ENCODE measurements around the gene KCND2. TPM values are rescaled to one million over a fixed set of nuclear protein-coding genes. Genes with fewer than 3 reads are reported as not detected.

Gene KCND2
- total RNA-seq, 2 experiments from 2014 or later: not detected

DNA sequence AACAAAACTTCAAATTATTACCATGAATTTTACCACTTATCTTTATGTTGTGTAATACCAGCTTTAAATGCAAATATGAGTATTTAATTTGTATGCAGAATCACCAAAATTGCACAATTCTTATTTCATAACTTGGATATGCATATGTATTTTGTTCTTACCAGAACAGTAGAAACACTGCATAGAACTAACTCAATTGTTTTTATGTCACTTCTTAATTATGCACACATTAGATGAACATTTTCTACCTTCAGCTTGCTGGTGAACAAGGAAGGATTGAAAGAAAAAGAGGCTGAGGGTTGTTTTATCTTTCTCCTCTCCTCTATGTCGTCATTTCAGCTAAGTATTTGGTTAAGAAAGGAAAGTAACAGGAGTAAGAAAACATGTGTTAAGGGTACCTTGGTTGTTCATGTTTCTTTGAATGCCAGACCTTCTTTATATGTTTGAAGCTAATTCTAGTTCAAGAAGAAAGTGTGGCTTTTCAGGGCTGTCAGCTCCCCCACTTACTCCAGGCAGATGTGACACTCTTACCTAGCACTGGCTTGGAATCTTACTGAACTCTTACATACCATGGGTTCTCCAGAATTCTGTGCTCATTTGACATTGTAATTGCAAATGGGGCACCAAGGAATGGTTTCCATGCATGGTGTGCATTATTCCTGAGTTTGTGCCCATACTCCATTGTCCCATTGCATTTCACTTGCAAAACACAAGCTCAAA, 436.4 kb downstream of the KCND2 start:
- H3K9me3 Mint-ChIP-seq (ENCODE audit: low read depth): no peaks in the 10 kb centered on the region
- H3K27ac Mint-ChIP-seq: no peak overlapping the region
- no peak for ATAC-seq
- CTCF ChIA-PET: no interaction called here
- H3K4me3 Mint-ChIP-seq: no peak overlapping the region
- no peak for DNase-seq
- H3K27me3 Mint-ChIP-seq: no peaks in the 10 kb centered on the region
- no peaks in the 10 kb centered on the region for H3K4me1 Mint-ChIP-seq
- H3K36me3 Mint-ChIP-seq: no peaks in the 10 kb centered on the region

DNA sequence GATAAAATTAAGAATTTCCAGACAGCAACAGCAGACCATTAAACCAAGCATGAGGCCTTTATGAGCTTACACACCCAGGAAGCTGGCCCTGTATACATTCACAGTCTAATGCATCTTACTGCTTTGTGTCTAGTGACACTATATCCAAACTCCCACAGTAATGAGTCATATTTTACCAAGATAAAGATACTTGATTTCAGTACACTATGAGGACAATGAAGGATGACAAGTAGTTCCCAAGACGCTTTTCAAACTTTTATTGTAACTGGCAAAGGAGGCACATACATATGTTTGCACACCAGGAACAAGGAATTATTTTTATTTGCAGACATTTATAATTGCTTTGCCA, 437.0 kb downstream of the KCND2 start:
- H3K27ac Mint-ChIP-seq: no peak overlapping the region
- H3K27me3 Mint-ChIP-seq: no peaks in the 10 kb centered on the region
- CTCF ChIA-PET: no interaction called here
- H3K4me1 Mint-ChIP-seq: no peaks in the 10 kb centered on the region
- DNase-seq (no peak), ATAC-seq (no peak)
- H3K4me3 Mint-ChIP-seq: no peak overlapping the region
- no peaks in the 10 kb centered on the region for H3K36me3 Mint-ChIP-seq
- H3K9me3 Mint-ChIP-seq (ENCODE audit: low read depth): no peaks in the 10 kb centered on the region

DNA sequence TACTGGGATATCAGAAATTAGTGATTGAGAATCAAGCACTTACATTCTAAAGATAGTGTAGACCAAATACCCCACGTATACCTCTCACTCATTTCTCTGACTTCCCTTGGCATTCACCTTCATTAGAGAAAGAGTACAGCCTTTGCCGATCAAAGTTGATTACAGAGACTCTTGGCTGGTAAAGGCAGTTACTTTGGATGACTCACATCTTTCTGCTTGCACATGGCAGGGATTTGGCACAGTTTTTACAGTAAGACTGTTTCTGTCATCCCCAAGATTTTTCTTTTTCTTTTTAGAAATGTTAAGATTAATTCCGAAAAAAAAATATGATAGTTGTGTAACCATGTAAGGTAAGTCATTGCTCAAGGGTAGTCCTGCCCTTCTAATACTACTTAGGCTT, 442.0 kb downstream of the KCND2 start:
- Mint-ChIP-seq H3K9me3 (ENCODE audit: low read depth) (no peaks in the 10 kb centered on the region), H3K27me3 (no peaks in the 10 kb centered on the region), H3K36me3 (no peaks in the 10 kb centered on the region), H3K4me1 (no peaks in the 10 kb centered on the region), H3K4me3 (no peak overlapping the region), H3K27ac (no peak overlapping the region)
- no peak for DNase-seq
- ATAC-seq: no peak
- CTCF ChIA-PET: no interaction called here

DNA sequence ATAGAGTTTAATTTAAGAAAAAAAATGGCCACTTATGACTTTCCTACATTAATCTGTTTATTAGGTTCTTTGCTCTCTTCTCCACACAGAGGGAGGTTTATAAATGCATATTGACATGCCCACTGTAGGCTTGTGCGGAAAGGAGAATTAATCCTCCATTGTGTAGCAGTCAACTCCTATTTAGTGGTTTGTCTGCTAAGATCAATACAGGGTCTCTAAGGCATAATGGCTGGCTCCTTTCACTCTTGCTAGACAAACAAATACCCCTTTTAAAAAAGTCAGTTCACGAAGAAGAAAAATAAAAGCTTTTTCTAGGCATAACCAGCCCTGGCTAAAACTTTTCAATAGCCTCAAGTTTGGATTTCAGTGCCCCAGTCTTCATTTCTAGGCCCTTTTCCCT, 443.3 kb downstream of the KCND2 start:
- Mint-ChIP-seq H3K27me3 (no peaks in the 10 kb centered on the region), H3K36me3 (no peaks in the 10 kb centered on the region), H3K9me3 (ENCODE audit: low read depth) (no peaks in the 10 kb centered on the region), H3K4me1 (no peaks in the 10 kb centered on the region), H3K4me3 (no peak overlapping the region), H3K27ac (no peak overlapping the region)
- CTCF ChIA-PET: no interaction called here
- DNase-seq (no peak), ATAC-seq (no peak)

DNA sequence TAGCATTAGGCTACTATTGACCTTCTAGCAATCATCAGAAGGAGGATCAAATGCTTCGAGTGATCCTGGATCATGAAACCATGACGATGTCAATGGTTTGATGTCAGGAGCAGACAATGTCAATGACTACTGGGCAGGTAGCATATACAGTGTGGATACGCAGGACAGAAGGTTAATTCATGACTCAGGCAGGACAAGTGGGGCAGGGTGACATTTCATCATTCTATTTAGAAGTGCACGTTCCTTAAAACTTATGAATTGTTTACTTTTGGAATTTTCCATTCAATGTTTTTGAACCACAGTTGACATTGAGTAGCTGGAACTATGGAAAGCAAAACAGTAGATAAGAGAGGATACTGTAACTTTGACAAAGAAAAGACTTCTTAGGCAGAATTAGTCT, 444.2 kb downstream of the KCND2 start:
- ATAC-seq: no peak
- DNase-seq: no peak
- Mint-ChIP-seq H3K4me1 (no peaks in the 10 kb centered on the region), H3K27me3 (no peaks in the 10 kb centered on the region), H3K27ac (no peak overlapping the region), H3K9me3 (ENCODE audit: low read depth) (no peaks in the 10 kb centered on the region), H3K36me3 (no peaks in the 10 kb centered on the region), H3K4me3 (no peak overlapping the region)
- CTCF ChIA-PET: no interaction called here

DNA sequence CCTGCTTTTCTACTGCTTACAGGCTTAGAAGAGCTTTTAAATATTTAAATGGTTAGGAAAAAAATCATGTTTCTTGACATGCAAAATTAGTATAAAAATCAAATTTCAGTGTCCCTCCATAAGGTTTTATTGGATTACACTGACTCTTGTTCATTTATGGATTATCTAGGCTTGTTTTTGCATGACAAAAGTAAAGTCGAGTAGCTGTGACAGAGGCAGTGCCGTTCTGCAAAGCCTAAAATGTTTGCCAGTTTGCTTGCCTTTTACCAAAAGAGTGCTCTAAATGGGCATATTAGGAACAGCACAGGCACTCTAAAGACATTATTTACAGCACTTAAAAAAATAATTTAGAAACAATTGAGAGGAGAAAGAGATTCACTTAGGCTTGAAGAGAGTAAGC, 445.4 kb downstream of the KCND2 start:
- CTCF ChIA-PET: no interaction called here
- H3K36me3 Mint-ChIP-seq: no peaks in the 10 kb centered on the region
- DNase-seq (no peak), ATAC-seq (no peak)
- H3K4me1 Mint-ChIP-seq: no peaks in the 10 kb centered on the region
- no peak overlapping the region for H3K27ac Mint-ChIP-seq
- H3K27me3 Mint-ChIP-seq: no peaks in the 10 kb centered on the region
- no peaks in the 10 kb centered on the region for H3K9me3 Mint-ChIP-seq (ENCODE audit: low read depth)
- H3K4me3 Mint-ChIP-seq: no peak overlapping the region

DNA sequence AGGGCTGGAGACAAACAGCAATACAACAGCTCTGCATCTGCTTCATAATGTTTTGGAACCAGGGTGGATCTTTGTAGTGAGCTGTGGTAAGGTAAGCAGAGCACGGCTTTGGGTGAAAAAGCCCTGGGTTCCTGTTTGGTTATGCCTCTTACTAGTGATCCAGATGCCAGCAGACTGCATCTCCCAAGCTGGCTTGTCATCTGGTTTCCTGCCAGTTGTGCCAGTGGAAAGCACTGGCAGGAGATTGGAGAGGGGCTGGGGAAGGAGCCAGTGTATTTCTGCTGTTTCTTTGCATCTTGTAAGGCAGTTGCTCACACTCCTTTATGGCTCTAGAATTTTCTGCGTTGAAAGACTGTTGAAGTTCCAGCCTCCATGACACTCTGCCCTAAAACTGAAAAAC, 447.3 kb downstream of the KCND2 start:
- Mint-ChIP-seq H3K4me3 (no peak overlapping the region), H3K27ac (no peak overlapping the region), H3K27me3 (no peaks in the 10 kb centered on the region), H3K9me3 (ENCODE audit: low read depth) (no peaks in the 10 kb centered on the region), H3K36me3 (no peaks in the 10 kb centered on the region), H3K4me1 (no peaks in the 10 kb centered on the region)
- DNase-seq (no peak), ATAC-seq (no peak)
- CTCF ChIA-PET: no interaction called here

DNA sequence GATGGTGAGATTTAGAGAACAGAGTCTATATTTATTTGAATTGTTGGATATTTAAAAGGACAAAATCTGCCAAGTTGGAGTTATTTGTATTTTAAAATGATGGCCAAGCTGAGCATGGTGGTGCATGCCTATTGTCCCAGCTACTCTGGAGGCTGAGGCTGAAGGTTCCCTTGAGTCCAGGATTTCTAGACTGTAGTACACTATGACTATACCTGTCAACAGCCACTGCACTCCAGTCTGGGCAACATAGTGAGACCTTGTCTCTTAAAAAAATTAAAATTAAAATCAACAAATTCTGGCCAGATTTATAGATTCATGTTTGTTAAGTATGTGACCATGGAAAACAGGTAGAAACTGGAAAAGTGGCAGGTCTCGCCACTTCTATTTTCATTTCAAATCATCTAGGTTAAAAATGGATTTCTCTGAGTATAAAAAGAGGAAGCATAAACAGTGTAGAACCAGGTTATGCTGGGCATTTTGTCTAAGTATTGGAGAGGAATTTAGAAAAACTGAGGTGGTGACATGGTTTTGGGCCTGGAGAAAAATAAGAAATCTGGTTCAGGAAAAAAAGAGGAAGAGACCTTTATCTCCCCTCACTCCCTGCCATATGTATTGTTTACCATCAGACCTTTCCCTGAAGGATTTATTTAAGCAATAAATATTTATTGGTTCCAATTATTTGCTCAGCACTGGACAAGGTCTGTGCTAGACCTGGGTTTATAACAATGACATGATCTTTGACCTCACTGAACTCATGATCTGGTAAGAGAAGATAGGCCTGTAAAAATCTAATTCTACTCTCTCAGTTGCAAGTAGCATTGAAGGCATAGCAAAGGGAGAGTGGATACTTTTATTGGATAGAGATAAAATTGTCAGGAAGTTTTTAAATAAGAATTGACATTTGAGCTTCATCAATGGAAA, 450.8 kb downstream of the KCND2 start:
- Mint-ChIP-seq H3K27ac (no peak overlapping the region), H3K36me3 (no peaks in the 10 kb centered on the region), H3K4me3 (no peak overlapping the region), H3K9me3 (ENCODE audit: low read depth) (no peaks in the 10 kb centered on the region), H3K27me3 (peaks cover 6% of the 10 kb centered on the region), H3K4me1 (no peaks in the 10 kb centered on the region)
- ATAC-seq (no peak), DNase-seq (no peak)
- CTCF ChIA-PET: no interaction called here

DNA sequence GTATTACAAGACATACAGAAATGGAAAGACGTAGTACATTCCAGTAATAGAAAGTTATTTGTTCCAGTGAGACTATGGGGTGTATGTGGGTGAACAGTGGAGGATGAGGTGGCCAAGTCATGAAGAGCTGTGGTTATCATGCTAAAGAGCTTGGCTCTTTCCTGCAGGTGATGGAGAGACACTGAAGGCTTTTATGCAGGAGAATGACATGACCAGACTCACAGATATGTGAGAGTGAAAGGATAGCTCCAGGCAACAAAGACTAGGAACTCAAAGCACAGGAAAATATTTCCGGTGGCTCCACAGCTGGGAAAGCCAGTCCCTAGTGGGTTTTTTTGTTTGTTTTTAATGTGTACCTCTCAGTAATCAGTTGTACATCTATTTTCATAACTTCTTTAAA, 451.5 kb downstream of the KCND2 start:
- no peak for ATAC-seq
- Mint-ChIP-seq H3K9me3 (ENCODE audit: low read depth) (no peaks in the 10 kb centered on the region), H3K36me3 (no peaks in the 10 kb centered on the region), H3K4me1 (no peaks in the 10 kb centered on the region), H3K27ac (no peak overlapping the region), H3K27me3 (peaks cover 6% of the 10 kb centered on the region), H3K4me3 (no peak overlapping the region)
- DNase-seq: no peak
- CTCF ChIA-PET: no interaction called here

DNA sequence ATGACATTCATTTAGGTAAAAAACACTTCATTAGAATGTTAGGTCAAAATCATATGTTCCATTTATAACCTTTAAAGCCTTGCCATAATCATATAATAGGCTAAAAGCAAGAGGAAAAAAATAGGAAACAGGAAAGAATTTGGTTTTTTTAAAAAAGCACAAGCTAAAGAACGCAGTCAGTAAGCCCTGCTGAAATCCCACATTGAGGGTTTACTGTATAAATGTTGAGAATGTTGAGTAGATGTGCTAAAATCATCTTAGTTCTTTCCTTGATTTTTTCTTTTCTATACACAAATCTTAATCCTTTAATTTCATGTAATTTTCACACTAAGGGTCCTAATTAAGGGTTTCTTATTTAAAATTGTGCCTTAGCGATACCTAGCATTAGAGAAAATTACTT, 452.0 kb downstream of the KCND2 start:
- H3K27me3 Mint-ChIP-seq: peaks cover 6% of the 10 kb centered on the region
- ATAC-seq (no peak), DNase-seq (no peak)
- CTCF ChIA-PET: no interaction called here
- no peak overlapping the region for H3K27ac Mint-ChIP-seq
- no peak overlapping the region for H3K4me3 Mint-ChIP-seq
- no peaks in the 10 kb centered on the region for H3K36me3 Mint-ChIP-seq
- H3K9me3 Mint-ChIP-seq (ENCODE audit: low read depth): no peaks in the 10 kb centered on the region
- no peaks in the 10 kb centered on the region for H3K4me1 Mint-ChIP-seq

DNA sequence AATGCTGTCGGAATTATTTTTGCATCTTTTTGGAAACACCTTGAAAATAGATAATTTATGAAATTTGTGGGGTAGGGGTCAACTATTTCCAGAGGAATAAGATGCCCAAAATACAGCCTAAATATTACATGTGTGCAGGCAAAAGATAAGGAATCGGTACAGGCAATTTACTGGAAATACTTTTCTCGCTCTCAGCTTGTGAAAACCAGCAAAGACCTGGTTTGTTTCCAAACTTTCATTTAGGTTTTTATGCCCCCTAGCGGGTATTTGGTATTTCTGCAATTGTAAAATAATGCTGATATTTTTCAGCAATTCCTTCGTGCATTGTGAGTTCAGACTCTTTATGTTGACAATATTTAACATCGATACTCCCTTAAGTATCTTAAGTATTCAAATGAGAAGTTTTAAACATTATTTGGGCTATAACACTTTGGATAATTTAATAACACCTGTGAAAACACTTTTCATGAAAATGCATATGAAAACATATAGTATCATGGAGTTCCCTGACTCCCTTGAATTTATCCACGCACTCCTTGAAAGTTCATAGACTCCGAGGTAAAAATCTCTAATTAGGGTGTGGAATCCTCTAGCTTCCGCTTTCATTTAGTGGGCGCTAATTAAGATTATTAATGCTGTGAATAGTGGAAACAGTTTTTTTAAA, 452.5 kb downstream of the KCND2 start:
- no peak for ATAC-seq
- H3K4me1 Mint-ChIP-seq: no peaks in the 10 kb centered on the region
- peaks cover 6% of the 10 kb centered on the region for H3K27me3 Mint-ChIP-seq
- CTCF ChIA-PET: interaction anchor here (1.0 kb wide), 1 partner anchor 18 kb away, joined by 3 read pairs; no protein-coding TSS in a partner anchor
- no peaks in the 10 kb centered on the region for H3K36me3 Mint-ChIP-seq
- no peak for DNase-seq
- no peak overlapping the region for H3K4me3 Mint-ChIP-seq
- H3K9me3 Mint-ChIP-seq (ENCODE audit: low read depth): no peaks in the 10 kb centered on the region
- H3K27ac Mint-ChIP-seq: no peak overlapping the region

DNA sequence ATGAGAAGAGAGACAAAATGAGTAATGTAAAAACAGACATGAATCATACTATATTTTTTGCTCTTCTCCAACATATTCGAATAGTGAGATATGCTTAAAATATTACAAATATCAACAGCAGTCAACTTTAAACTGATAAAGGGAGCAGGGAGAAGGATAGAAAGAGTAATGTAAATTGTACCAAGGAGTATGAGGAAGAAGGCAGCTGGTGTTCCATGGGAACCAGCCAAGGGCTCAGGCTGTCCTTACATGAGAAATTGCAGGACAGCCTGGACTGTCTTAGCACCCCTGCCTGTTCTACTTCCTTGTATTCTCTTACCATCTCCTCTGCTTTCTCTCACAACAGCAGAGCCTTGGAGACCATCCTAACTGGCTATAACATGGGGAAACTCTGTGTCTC, 456.3 kb downstream of the KCND2 start:
- Mint-ChIP-seq H3K27ac (no peak overlapping the region), H3K9me3 (ENCODE audit: low read depth) (no peaks in the 10 kb centered on the region), H3K36me3 (no peaks in the 10 kb centered on the region), H3K4me1 (no peaks in the 10 kb centered on the region), H3K27me3 (peaks cover 6% of the 10 kb centered on the region), H3K4me3 (no peak overlapping the region)
- CTCF ChIA-PET: interaction anchor here (0.7 kb wide), 1 partner anchor 63 kb away, joined by 3 read pairs; no protein-coding TSS in a partner anchor
- ATAC-seq: no peak
- DNase-seq: no peak

DNA sequence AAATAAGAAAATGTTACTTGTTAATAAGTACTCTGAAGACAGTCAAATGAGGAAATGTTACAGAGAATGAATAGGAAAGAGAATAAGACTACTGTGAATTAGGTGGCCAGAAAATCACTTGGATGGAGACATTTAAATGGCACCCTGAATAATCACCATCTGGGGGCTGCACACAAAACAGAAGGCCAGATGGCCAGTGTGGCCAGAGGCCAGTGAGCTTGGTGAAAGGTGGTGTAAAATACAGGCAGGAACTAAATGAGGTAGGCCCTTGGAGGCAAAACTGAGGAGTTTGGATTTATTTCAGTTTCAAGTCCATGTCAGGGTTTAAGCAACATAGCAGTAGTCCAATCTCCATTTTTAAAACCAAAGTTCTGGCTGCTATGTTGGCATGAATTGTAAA, 458.3 kb downstream of the KCND2 start:
- no peaks in the 10 kb centered on the region for H3K9me3 Mint-ChIP-seq (ENCODE audit: low read depth)
- no peak overlapping the region for H3K27ac Mint-ChIP-seq
- no peaks in the 10 kb centered on the region for H3K36me3 Mint-ChIP-seq
- H3K4me1 Mint-ChIP-seq: no peaks in the 10 kb centered on the region
- ATAC-seq (no peak), DNase-seq (no peak)
- no peak overlapping the region for H3K4me3 Mint-ChIP-seq
- peaks cover 3% of the 10 kb centered on the region for H3K27me3 Mint-ChIP-seq
- CTCF ChIA-PET: no interaction called here

DNA sequence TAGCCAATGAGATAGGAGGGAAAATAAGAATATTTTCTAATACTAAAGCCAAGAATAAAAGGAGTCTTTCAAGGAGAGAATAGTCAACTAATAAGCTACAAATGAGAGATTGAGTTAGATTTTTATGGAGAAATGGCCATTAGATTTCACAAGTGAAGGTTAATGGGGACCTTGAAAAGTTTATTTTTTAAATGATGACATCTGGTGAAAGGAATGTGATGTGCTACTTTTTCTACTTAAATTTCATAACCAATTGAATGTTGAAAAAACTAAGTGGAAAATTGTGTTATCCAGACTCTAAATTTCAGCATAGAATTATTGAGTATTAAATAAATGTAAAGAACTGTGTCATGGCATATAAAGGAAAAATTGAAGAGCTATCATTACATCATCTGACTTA, 459.3 kb downstream of the KCND2 start:
- no peak for DNase-seq
- ATAC-seq: no peak
- Mint-ChIP-seq H3K9me3 (ENCODE audit: low read depth) (no peaks in the 10 kb centered on the region), H3K4me3 (no peak overlapping the region), H3K36me3 (no peaks in the 10 kb centered on the region), H3K27ac (no peak overlapping the region), H3K4me1 (no peaks in the 10 kb centered on the region), H3K27me3 (peaks cover 2% of the 10 kb centered on the region)
- CTCF ChIA-PET: no interaction called here

Data from activated CD8-positive, alpha-beta memory T cell treated with anti-CD3 and anti-CD28 coated beads, Interleukin-2, amount 10 ng/mL, durations not matched to agents 7 days and 5 days (primary cell).